H1 (cell line): Measurements from ENCODE around the gene FADS2.
A peak's percentile ranks its signal among the peaks of the same experiment; 100 is the strongest.

Source experiments
- CHD1 ChIP-seq: IDR thresholded peaks from 2 replicates; pipeline ENCODE4 v1.6.1; 2012; ENCODE audit warnings: low read depth, low read length, improper control_type of control experiment
- CTCF ChIP-seq, 3 experiments: IDR thresholded peaks; 1 replicate in 2 of 3; 2 replicates in 1 of 3; pipeline versions ENCODE4 v1.5.1 to v1.6.1; 2011; ENCODE audit warnings: low read length in 3 of 3, mild to moderate bottlenecking in 3 of 3, inconsistent platforms in 2 of 3, low read depth in 1 of 3, moderate library complexity in 1 of 3; ENCODE audit not compliant: insufficient read depth in 1 of 3; ENCODE audit errors: control extremely low read depth in 1 of 3
- RAD21 ChIP-seq, 2 experiments: IDR thresholded peaks in 1 of 2; conservative IDR thresholded peaks in 1 of 2; 2 replicates each; pipeline ENCODE4 v1.6.1; 2011; ENCODE audit warnings: low read depth in 2 of 2, low read length in 2 of 2, improper control_type of control experiment in 1 of 2, inconsistent platforms in 1 of 2, mild to moderate bottlenecking in 1 of 2, moderate library complexity in 1 of 2
- TCF12 ChIP-seq: IDR thresholded peaks from 2 replicates; pipeline ENCODE4 v1.6.1; 2011; ENCODE audit warnings: low read depth, mild to moderate bottlenecking, low read length

- TF ChIP-seq CTCF (IDR thresholded peaks at IDR 0.05; ENCODE audit: control extremely low read depth in 1 of 3, insufficient read depth in 1 of 3, low read depth in 1 of 3, low read length in 3 of 3) (no peak), RAD21 (IDR thresholded peaks at IDR 0.05 in 1 of 2, conservative IDR thresholded peaks at IDR 0.05 in 1 of 2; ENCODE audit: low read depth in 2 of 2, low read length in 2 of 2) (0 out of 4 replicates have a peak, but pooled peaks of 1 of the 2 experiments have one; percentile 2), TCF12 (no peak), CHD1 (no peak)
Measured at GRCh38 chr11:61885166-61885778, 57.2 kb downstream of the FADS2 start.
